IMR-90 (cell line): ENCODE measurements around the gene ADCY4. TPM values are rescaled to one million over a fixed set of nuclear protein-coding genes. Genes with fewer than 3 reads are reported as not detected.

Experiments
- ATAC-seq: fragments of 200-7000 bp; cut with Tn5 transposase; 2 replicates; pipeline ENCODE4 v1.9.1; 2020; ENCODE audit warnings: low read depth, mild to moderate bottlenecking, moderate library complexity
- BruUV-seq: library from RNA; stranded (reverse); fragments of 400-500 nt; replicated peaks from 2 replicates; lab custom pipeline; 2021; lab: Mats Ljungman, UMichigan
- CTCF ChIA-PET: fragments of 300-600 bp; formaldehyde crosslinking; extraction: SDS; loops from one replicate; lab custom pipeline; 2021; ENCODE audit warnings: antibody characterized with exemption; lab: Yijun Ruan, JAX
- POLR2A ChIA-PET: fragments of 300-600 bp; sonication (Branson Sonifier 250); formaldehyde crosslinking; loops from one replicate; lab custom pipeline; 2022; ENCODE audit warnings: antibody characterized with exemption; ENCODE audit not compliant: unreplicated experiment; lab: Charles Lee
- DNase-seq: peaks from one replicate; pipeline ENCODE4 v3.0.0; 2013
- H2AFZ ChIP-seq: replicated peaks from 2 replicates; pipeline ENCODE3; 2013; ENCODE audit warnings: low read length, mild to moderate bottlenecking; ENCODE audit not compliant: poor library complexity
- H2AK5ac ChIP-seq: 2 replicates; pipeline ENCODE4 v1.6.1; 2013; ENCODE audit warnings: low read depth, low read length, inconsistent platforms
- H2AK9ac ChIP-seq: replicated peaks from 2 replicates; pipeline ENCODE3; 2013; ENCODE audit warnings: mild to moderate bottlenecking, low read depth, low read length, moderate library complexity; ENCODE audit not compliant: poor library complexity
- H2BK120ac ChIP-seq: 2 replicates; pipeline ENCODE4 v1.6.1; 2013; ENCODE audit warnings: low read depth, low read length, inconsistent platforms
- H2BK15ac ChIP-seq: 3 replicates; pipeline ENCODE4 v1.6.1; 2013; ENCODE audit warnings: low read depth, low read length, inconsistent platforms
- H2BK20ac ChIP-seq: 2 replicates; pipeline ENCODE4 v1.6.1; 2013; ENCODE audit warnings: low read depth, mild to moderate bottlenecking, inconsistent platforms, low read length, moderate library complexity
- H2BK5ac ChIP-seq: 2 replicates; pipeline ENCODE4 v1.6.1; 2013; ENCODE audit warnings: mild to moderate bottlenecking, low read depth, low read length, inconsistent platforms; ENCODE audit not compliant: poor library complexity, severe bottlenecking
- H3K14ac ChIP-seq: replicated peaks from 2 replicates; pipeline ENCODE4 v1.6.1; 2013; ENCODE audit warnings: low read depth, low read length, inconsistent platforms
- H3K18ac ChIP-seq: 2 replicates; pipeline ENCODE4 v1.6.1; 2013; ENCODE audit warnings: low read depth, low read length, control low read depth
- H3K23ac ChIP-seq: 2 replicates; pipeline ENCODE4 v1.6.1; 2013; ENCODE audit warnings: low read depth, low read length, inconsistent platforms
- H3K27ac ChIP-seq: 2 replicates; pipeline ENCODE4 v1.5.1; 2013; ENCODE audit warnings: mild to moderate bottlenecking, control low read depth, low read length; ENCODE audit not compliant: insufficient read depth
- H3K27me3 ChIP-seq: 2 replicates; pipeline ENCODE4 v1.6.1; 2013; ENCODE audit warnings: low read length; ENCODE audit not compliant: control insufficient read depth, insufficient read depth
- H3K36me3 ChIP-seq: 2 replicates; pipeline ENCODE4 v1.6.1; 2013; ENCODE audit warnings: low read length, mixed read lengths; ENCODE audit not compliant: control insufficient read depth, insufficient read depth
- H3K4ac ChIP-seq: 2 replicates; pipeline ENCODE4 v1.6.1; 2013; ENCODE audit warnings: low read depth, low read length, inconsistent platforms
- H3K4me1 ChIP-seq: 2 replicates; pipeline ENCODE4 v1.6.1; 2013; ENCODE audit warnings: low read length, mixed read lengths; ENCODE audit not compliant: control insufficient read depth, insufficient read depth
- H3K4me2 ChIP-seq: 2 replicates; pipeline ENCODE4 v1.6.1; 2013; ENCODE audit warnings: low read depth, mild to moderate bottlenecking, control low read depth, low read length, moderate library complexity
- H3K4me3 ChIP-seq: 2 replicates; pipeline ENCODE4 v1.5.1; 2013; ENCODE audit warnings: low read depth, mild to moderate bottlenecking, control low read depth, low read length, moderate library complexity; ENCODE audit not compliant: insufficient read depth
- H3K56ac ChIP-seq: 2 replicates; pipeline ENCODE4 v1.6.1; 2013; ENCODE audit warnings: low read length, inconsistent platforms; ENCODE audit not compliant: insufficient read depth; ENCODE audit errors: extremely low read depth
- H3K79me1 ChIP-seq, 2 experiments: 2 replicates each; pipeline ENCODE4 v1.6.1; 2013; ENCODE audit warnings: low read length in 2 of 2, inconsistent platforms in 1 of 2, low read depth in 1 of 2
- H3K9ac ChIP-seq: 2 replicates; pipeline ENCODE4 v1.6.1; 2013; ENCODE audit warnings: low read depth, low read length, control low read depth
- H3K9me1 ChIP-seq: 2 replicates; pipeline ENCODE4 v1.6.1; 2013; ENCODE audit warnings: low read length, inconsistent platforms; ENCODE audit not compliant: insufficient read depth
- H3K9me3 ChIP-seq: 2 replicates; pipeline ENCODE4 v1.6.1; 2013; ENCODE audit warnings: low read length; ENCODE audit not compliant: control insufficient read depth, insufficient read depth
- H4K20me1 ChIP-seq: 2 replicates; pipeline ENCODE4 v1.6.1; 2013; ENCODE audit warnings: low read length, inconsistent platforms; ENCODE audit not compliant: insufficient read depth
- H4K5ac ChIP-seq: 2 replicates; pipeline ENCODE4 v1.6.1; 2013; ENCODE audit warnings: mild to moderate bottlenecking, low read depth, low read length, control low read depth
- H4K8ac ChIP-seq, 2 experiments: 2 replicates each; pipeline ENCODE4 v1.6.1; 2013; ENCODE audit warnings: low read depth in 2 of 2, low read length in 2 of 2, control low read depth in 1 of 2, inconsistent platforms in 1 of 2
- H4K91ac ChIP-seq: 2 replicates; pipeline ENCODE4 v1.6.1; 2013; ENCODE audit warnings: low read depth, low read length, inconsistent platforms; ENCODE audit not compliant: insufficient read depth
- POLR2A ChIP-seq: IDR thresholded peaks from 2 replicates; pipeline ENCODE4 v1.6.1; 2012; ENCODE audit warnings: mild to moderate bottlenecking, low read depth, low read length
- RAD21 ChIP-seq: IDR thresholded peaks from 2 replicates; pipeline ENCODE4 v1.6.1; 2012; ENCODE audit warnings: low read length, improper control_type of control experiment
- WGBS, 2 experiments: methylation state at CpG; one replicate each; pipeline versions ENCODE4 v1.1.5 to v1.1.7; 2013; ENCODE audit warnings: missing lambda C conversion rate in 2 of 2; ENCODE audit not compliant: insufficient read length in 1 of 2; ENCODE audit errors: extremely low coverage in 2 of 2; 5-methylcytosine and 5-hydroxymethylcytosine counted together
- dilution Hi-C: fragments of 300-500 bp; cut with HindIII; formaldehyde crosslinking; loops from one replicate; pipeline ENCODE4 v1.14.3; 2018; ENCODE audit warnings: low sequenced_read_pairs; ENCODE audit not compliant: unreplicated experiment
- in situ Hi-C: fragments of 300-500 bp; cut with MboI; formaldehyde crosslinking; loops from 3 replicates; pipeline ENCODE4 v1.14.3; 2019; ENCODE audit warnings: low sequenced_read_pairs, inconsistent platforms, mixed read lengths
- intact Hi-C: fragments of 100-400 bp; cut with micrococcal nuclease; formaldehyde crosslinking; loops from 2 replicates; pipeline ENCODE4 v1.10.0; 2022
- polyA plus RNA-seq, 3 experiments: library from polyadenylated mRNA; depleted of rRNA; stranded (reverse); fragments of >200 nt; gene quantifications; 2 replicates each; pipeline ENCODE4 v1.2.3, GENCODE V29; 2012; ENCODE audit warnings: low replicate concordance in 1 of 3
- total RNA-seq: library from RNA; depleted of rRNA; stranded (reverse); fragments of >200 nt; gene quantifications from 2 replicates; pipeline ENCODE4 v1.2.3, GENCODE V29; 2012

The ADCY4 gene
- total and polyA plus RNA-seq, 2 of the 4 experiments (the other 2 are of a cell fraction): not detected

GRCh38 chr14:24283796-24284460 lies 50.9 kb downstream of the ADCY4 start (continued):
- TF ChIP-seq RAD21: no peak

GRCh38 chr14:24282736-24283135 lies 52.1 kb downstream of the ADCY4 start:
- ATAC-seq: no peak
- WGBS, 2 experiments: 79% methylated on average over 3 of the region's 3 CpGs; no CpG with 5 or more reads in 1 of the 2 experiments
- Histone ChIP-seq H3K27ac (no peak overlapping the region), H3K27me3 (no peaks in the 10 kb centered on the region), H2BK5ac (no peak overlapping the region), H2AK9ac (no peak overlapping the region), H3K9ac (no peak overlapping the region), H2BK15ac (no peak overlapping the region), H4K91ac (no peak overlapping the region), H3K14ac (no peak overlapping the region), H2AFZ (no peak overlapping the region), H3K36me3 (no peaks in the 10 kb centered on the region), H3K4me2 (no peak overlapping the region), H2BK20ac (no peak overlapping the region), H3K4me3 (no peak overlapping the region), H4K5ac (no peak overlapping the region), H3K9me1 (no peaks in the 10 kb centered on the region; the same call in 1 of the 2 replicates), H3K79me1 (peaks cover 0 to 11% of the 10 kb centered on the region in 2 experiments; a peak in 3 of 4 replicates), H2BK120ac (no peak overlapping the region), H3K23ac (no peak overlapping the region), H4K8ac (no peak overlapping the region), H2AK5ac (no peak overlapping the region), H3K4ac (no peak overlapping the region), H4K20me1 (no peaks in the 10 kb centered on the region; the same call in 1 of the 2 replicates), H3K4me1 (no peaks in the 10 kb centered on the region; the same call in 1 of the 2 replicates), H3K56ac (no peak overlapping the region), H3K9me3 (no peaks in the 10 kb centered on the region), H3K18ac (no peak overlapping the region)
- DNase-seq: no peak
- in situ Hi-C loops (no loop called here), dilution Hi-C loops (no loop called here), intact Hi-C loops (no loop called here)
- ChIA-PET POLR2A (no interaction called here), CTCF (interaction anchor here (0.9 kb wide), 1 partner anchor 12 kb away, joined by 3 read pairs; no protein-coding TSS in a partner anchor)
- no TSS peak for BruUV-seq
- no peak for TF ChIP-seq POLR2A
